RWPE2 (cell line): Measurements from ENCODE around the gene SLC25A47.

Experiments
- ATAC-seq: fragments of 200-7000 bp; cut with Tn5 transposase; 3 replicates; pipeline ENCODE4 v1.9.1; 2021; ENCODE audit warnings: low read depth
- DNase-seq: peaks from one replicate; pipeline ENCODE4 v3.0.0-alpha.2; 2020; ENCODE audit warnings: low spot score
- H3K27ac ChIP-seq: fragments of 450-650 bp; 2 replicates; pipeline ENCODE4 v1.5.1; 2017; ENCODE audit warnings: mild to moderate bottlenecking; ENCODE audit not compliant: poor library complexity, severe bottlenecking
- H3K27me3 ChIP-seq: fragments of 250-450 bp; sonication (Bioruptor Pico); 2 replicates; pipeline ENCODE4 v1.5.1; 2021; ENCODE audit warnings: mild to moderate bottlenecking, moderate library complexity; ENCODE audit not compliant: insufficient read depth, poor library complexity, severe bottlenecking
- H3K36me3 ChIP-seq: fragments of 250-450 bp; sonication (Bioruptor Pico); 2 replicates; pipeline ENCODE4 v1.5.1; 2020; ENCODE audit warnings: low read depth, mild to moderate bottlenecking, moderate library complexity
- H3K4me1 ChIP-seq: fragments of 250-450 bp; sonication (Bioruptor Pico); 2 replicates; pipeline ENCODE4 v1.5.1; 2021; ENCODE audit warnings: mild to moderate bottlenecking, moderate library complexity; ENCODE audit not compliant: insufficient read depth, poor library complexity, severe bottlenecking
- H3K4me3 ChIP-seq: fragments of 250-450 bp; sonication (Bioruptor Pico); 2 replicates; pipeline ENCODE4 v1.5.1; 2021; ENCODE audit warnings: mild to moderate bottlenecking, moderate library complexity; ENCODE audit not compliant: severe bottlenecking
- H3K9me3 ChIP-seq: fragments of 250-450 bp; sonication (Bioruptor Pico); 2 replicates; pipeline ENCODE4 v1.5.1; 2021; ENCODE audit warnings: mild to moderate bottlenecking, moderate library complexity; ENCODE audit not compliant: severe bottlenecking
- TF ChIP-seq, protein P1 (sequence below): fragments of 450-650 bp; IDR thresholded peaks from one replicate; pipeline ENCODE4 v1.5.1; 2017; ENCODE audit warnings: mild to moderate bottlenecking, moderate library complexity; ENCODE audit not compliant: poor library complexity, severe bottlenecking

Gene SLC25A47

DNA sequence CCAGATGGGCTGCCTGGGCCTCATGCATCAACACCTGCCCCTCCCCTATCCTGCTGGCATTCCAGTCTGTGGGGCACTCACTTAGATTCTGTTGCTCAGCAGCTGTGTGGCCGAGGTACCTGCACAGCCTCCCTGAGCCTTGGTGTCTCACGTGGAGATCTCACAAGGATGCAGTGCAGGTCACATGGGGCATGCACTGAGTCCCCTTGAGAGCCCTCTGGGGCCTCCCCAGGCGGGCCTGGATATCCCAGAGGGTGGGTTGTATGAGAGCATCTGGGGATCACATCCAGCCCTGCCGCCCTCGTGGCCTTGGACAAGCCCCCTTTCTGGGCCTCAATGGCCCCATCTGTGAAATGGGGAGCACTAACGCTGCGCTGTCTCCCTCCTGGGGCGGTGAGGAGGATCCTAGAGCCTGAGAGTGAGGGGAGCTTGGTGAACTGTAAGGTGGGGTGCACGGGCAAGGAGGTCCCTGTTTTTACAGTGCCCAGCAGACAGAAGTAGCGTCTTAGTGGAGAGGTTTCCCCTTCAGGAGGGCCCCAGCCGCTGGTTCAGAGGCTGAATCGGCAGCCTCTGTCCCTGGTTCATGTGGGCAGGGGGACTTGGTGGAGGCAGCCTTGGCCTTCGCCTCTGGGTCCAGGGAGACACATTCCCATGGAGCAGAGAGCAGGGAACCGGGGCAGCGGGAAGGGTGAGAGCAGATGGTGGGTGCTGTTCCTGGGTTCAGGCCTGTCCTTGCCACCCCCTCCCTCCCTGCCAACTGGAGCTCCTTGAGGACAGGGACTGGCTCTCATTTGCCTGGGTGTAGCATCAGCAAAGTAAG, 791 bp upstream of the SLC25A47 start:
- Histone ChIP-seq H3K27ac (no peak overlapping the region), H3K4me1 (peaks cover 4% of the 10 kb centered on the region), H3K9me3 (no peaks in the 10 kb centered on the region), H3K27me3 (no peaks in the 10 kb centered on the region), H3K4me3 (no peak overlapping the region), H3K36me3 (no peaks in the 10 kb centered on the region)
- TF ChIP-seq, protein P1, sequence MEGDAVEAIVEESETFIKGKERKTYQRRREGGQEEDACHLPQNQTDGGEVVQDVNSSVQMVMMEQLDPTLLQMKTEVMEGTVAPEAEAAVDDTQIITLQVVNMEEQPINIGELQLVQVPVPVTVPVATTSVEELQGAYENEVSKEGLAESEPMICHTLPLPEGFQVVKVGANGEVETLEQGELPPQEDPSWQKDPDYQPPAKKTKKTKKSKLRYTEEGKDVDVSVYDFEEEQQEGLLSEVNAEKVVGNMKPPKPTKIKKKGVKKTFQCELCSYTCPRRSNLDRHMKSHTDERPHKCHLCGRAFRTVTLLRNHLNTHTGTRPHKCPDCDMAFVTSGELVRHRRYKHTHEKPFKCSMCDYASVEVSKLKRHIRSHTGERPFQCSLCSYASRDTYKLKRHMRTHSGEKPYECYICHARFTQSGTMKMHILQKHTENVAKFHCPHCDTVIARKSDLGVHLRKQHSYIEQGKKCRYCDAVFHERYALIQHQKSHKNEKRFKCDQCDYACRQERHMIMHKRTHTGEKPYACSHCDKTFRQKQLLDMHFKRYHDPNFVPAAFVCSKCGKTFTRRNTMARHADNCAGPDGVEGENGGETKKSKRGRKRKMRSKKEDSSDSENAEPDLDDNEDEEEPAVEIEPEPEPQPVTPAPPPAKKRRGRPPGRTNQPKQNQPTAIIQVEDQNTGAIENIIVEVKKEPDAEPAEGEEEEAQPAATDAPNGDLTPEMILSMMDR, result no peak
- DNase-seq (no peak), ATAC-seq (peak; percentile 3; the same call in 1 of the 3 replicates)

DNA sequence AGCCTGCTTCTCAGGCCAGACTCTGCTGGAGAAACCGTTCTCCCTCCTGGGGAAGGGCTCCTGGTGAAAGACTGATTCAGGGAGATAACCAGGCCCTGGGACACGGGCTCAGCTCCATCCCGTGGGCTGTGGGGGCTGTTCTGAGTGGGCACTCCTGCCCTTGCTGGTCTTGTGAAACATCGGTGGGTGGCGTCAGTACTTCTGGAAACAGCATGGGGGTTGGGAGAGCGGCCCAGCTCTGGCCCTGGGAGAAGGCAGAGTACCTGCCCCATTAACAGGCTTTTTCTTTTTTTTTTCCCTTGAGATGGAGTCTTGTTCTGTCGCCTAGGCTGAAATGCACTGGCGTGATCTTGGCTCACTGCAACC, 786 bp downstream of the SLC25A47 start:
- DNase-seq (no peak), ATAC-seq (no peak)
- Histone ChIP-seq H3K4me3 (no peak overlapping the region), H3K27ac (no peak overlapping the region), H3K36me3 (no peaks in the 10 kb centered on the region), H3K27me3 (no peaks in the 10 kb centered on the region), H3K9me3 (no peaks in the 10 kb centered on the region), H3K4me1 (peaks cover 4% of the 10 kb centered on the region)
- TF ChIP-seq, protein P1, result no peak

DNA sequence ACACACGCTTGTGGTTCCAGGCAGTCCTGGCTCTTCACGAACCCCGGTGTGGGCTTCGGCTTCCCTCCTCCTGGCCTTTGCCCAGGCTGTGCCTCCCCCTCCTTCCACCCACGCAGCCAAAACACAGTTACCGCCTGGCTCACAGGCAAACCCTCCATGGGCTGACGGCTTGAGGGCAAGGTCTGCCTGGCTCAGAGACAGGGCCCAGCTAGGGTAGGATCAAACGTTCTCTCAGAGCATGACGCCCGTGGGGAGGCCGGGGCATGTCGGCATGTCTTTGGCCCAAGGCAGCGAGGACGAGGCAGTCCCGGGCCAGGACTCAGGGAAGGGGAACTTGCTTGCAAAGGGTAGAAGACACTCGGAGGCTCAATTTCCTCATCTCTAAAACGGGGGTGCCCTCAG, 2.1 kb downstream of the SLC25A47 start:
- ATAC-seq (no peak), DNase-seq (no peak)
- H3K27ac ChIP-seq, result no peak overlapping the region
- TF ChIP-seq, protein P1, result no peak
- H3K36me3 ChIP-seq, result no peaks in the 10 kb centered on the region
- peaks cover 2% of the 10 kb centered on the region for H3K4me1 ChIP-seq
- no peaks in the 10 kb centered on the region for H3K27me3 ChIP-seq
- H3K9me3 ChIP-seq, result no peaks in the 10 kb centered on the region
- no peak overlapping the region for H3K4me3 ChIP-seq

DNA sequence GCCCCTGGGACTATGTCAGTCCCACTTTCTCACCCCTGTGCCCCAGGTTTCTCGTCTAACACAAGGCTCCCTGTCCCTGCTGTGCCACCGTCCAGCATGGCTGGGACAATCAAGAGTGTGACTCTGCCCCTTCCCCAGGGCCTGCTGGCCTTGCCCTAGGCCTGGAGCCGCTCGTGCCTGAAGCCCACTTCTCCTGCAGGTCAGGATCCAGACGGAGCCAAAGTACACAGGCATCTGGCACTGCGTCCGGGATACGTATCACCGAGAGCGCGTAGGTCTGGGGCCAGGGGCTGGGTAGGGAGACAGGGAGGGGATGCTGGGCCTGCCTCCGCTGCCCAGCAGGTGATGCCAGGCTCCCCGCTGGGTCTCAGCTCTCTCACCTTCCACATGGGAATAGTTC, 2.8 kb downstream of the SLC25A47 start:
- no peaks in the 10 kb centered on the region for H3K9me3 ChIP-seq
- no peak for DNase-seq
- no peaks in the 10 kb centered on the region for H3K27me3 ChIP-seq
- H3K36me3 ChIP-seq, result no peaks in the 10 kb centered on the region
- H3K27ac ChIP-seq, result no peak overlapping the region
- no peak for ATAC-seq
- H3K4me1 ChIP-seq, result no peaks in the 10 kb centered on the region
- no peak overlapping the region for H3K4me3 ChIP-seq
- TF ChIP-seq, protein P1, result no peak

DNA sequence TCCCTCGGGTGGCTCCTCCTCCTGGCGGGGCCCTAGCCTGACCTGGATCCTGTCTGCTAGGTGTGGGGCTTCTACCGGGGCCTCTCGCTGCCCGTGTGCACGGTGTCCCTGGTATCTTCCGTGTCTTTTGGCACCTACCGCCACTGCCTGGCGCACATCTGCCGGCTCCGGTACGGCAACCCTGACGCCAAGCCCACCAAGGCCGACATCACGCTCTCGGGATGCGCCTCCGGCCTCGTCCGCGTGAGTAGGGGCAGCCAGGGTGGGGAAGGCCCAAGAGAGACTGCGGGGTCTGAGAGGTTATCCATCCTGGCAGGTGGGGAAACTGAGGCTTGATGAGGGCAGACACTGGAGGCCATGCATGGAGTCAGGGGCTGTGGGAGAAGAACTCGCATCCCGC, 4.0 kb downstream of the SLC25A47 start:
- no peaks in the 10 kb centered on the region for H3K36me3 ChIP-seq
- no peak for DNase-seq
- no peak overlapping the region for H3K27ac ChIP-seq
- no peak for ATAC-seq
- no peaks in the 10 kb centered on the region for H3K4me1 ChIP-seq
- TF ChIP-seq, protein P1, result no peak
- no peak overlapping the region for H3K4me3 ChIP-seq
- no peaks in the 10 kb centered on the region for H3K27me3 ChIP-seq
- H3K9me3 ChIP-seq, result no peaks in the 10 kb centered on the region
